ENCODE results near the gene EFHC1.
A peak's percentile ranks its signal among the peaks of the same experiment; 100 is the strongest.
"Not testable (repeated sequence)": the region's sequence is repeated elsewhere in the genome, so short reads cannot be mapped to it uniquely, and the experiment has no call there.

The EFHC1 gene

DNA sequence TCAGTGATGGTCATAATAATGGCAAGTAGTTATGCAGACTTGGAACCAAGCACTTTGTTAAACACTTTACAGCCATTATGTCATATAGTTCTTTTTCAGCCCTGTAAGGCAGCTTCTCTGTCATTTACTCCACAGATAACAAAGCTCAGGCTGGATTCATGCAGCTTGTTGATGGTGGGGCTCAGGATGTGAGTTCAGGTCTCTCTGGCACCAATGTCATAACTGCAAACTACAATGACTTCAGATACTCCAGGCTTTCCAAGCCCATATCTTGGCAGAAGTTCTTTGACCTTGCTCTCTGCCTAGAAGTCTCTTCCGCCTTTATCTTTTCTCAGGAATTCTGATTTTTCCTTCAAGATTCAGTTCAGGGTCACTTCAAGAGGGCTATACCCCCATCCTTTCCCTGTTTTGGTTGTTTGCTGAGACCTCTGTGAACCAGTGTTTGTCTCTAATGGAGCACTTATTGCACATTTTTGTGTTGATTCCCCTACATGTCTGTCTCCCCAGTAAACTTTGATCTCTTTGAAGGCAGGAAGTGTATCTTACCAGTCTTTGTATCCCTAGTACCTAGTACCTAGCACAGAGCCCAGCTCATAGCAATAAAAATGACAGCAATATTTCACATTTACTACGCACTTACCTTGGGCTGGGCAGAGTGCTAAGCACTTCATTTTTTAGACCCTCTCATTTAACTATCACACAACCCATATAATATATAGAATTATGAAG, 19.7 kb upstream of the EFHC1 start:
- no peak for DNase-seq

DNA sequence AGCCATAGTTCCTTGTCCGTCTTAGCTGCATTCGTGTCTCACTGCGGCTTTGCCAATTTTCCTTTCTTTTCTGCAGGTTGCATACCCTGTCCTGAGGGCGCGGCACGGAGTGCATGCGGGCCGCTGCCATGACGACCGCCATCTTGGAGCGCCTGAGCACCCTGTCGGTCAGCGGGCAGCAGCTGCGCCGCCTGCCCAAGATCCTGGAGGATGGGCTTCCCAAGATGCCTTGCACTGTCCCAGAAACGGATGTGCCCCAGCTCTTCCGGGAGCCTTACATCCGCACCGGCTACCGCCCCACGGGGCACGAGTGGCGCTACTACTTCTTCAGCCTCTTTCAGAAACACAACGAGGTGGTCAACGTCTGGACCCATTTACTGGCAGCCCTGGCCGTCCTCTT, 17.1 kb upstream of the EFHC1 start:
- DNase-seq = no peak

DNA sequence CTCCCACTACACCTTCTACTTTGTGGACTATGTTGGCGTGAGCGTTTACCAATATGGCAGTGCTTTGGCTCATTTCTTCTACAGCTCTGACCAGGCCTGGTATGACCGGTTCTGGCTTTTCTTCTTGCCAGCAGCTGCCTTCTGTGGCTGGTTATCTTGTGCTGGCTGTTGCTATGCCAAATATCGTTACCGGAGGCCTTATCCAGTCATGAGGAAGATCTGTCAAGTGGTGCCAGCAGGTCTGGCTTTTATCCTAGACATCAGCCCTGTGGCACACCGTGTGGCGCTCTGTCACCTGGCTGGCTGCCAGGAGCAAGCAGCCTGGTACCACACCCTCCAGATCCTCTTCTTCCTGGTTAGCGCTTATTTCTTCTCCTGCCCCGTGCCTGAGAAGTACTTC, 16.5 kb upstream of the EFHC1 start:
- no peak for DNase-seq

DNA sequence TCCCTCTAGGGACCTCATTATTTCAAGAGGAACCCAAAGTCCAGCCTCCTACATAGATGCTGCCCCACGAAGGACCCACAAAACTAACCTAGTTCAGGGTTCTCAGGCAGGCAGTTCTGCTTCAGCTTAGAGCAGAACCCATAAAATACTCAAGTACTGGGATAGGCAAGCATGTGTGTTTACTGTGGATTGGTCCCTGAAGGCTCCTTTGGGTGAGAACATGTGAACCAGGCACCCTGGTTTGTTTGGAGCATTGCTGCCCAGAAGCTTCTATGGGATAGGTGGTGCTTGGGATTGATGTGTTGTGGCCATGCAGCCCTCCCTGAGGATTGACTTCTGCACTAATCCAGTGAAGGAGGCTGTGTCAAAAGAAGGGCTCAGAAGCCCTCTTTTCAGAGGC, 14.9 kb upstream of the EFHC1 start:
- DNase-seq = no peak

GRCh38 chr6:52407467-52407866, 12.7 kb upstream of the EFHC1 start:
- DNase-seq = peak; percentile 55

DNA sequence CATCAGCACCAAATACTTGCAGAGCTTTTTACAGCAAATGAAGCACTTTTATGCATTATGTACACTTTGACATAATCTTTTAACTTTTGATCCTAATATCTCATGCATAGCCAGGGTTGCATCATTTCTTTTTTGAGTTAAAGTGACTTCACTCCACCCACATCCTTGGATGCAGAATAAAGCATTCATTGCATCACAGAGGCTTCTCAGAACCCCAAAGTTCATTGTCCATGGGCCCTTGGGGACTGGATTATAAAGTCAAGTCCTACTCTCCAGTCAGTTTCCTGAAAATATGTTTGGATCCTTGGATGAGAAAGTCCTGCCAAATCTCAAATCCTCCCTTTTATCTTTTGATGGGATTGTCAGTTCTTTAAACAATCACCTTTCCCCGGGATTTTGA, 10.6 kb upstream of the EFHC1 start:
- DNase-seq = no peak

GRCh38 chr6:52410979-52411378, 9.2 kb upstream of the EFHC1 start:
- no peak for DNase-seq

DNA sequence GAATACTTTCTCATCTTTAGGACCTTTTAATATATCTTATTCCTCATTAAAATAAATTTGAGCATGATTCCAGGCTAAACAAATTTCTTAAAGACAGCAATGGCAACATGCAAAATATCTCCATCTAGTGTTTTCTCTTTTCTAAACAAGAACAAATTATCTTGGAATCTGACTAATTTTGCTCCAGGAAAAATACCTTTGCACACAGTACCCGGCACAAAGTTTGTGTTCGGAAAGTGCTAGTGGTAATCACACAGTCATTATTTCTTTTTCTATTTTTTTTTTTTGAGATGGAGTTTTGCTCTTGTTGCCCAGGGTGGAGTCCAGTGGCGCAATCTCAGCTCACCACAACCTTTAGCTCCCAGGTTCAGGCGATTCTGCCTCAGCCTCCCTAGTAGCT, 8.2 kb upstream of the EFHC1 start:
- DNase-seq = no peak

DNA sequence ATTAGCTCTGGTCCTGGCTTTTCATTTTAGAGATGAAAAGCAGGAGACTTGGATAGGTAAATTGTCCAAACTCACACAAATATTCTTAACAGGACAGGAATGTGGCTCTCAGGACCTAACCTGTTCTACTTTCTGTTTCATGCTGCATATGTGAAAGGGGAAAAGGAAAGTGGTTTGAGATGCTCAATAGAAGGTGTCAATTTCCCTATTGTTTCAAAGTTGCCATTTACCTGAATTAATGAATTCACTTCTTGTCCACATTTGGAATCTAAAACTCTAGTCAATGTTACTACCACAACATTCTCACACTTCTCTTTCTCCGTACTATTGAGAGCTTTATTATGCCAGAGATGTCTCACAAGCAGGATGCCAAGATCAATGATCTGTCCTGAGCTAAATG, 4.8 kb upstream of the EFHC1 start:
- DNase-seq = no peak

- peak; percentile 23 for DNase-seq
Observed at GRCh38 chr6:52415917-52416628, 4.1 kb upstream of the EFHC1 start.

DNA sequence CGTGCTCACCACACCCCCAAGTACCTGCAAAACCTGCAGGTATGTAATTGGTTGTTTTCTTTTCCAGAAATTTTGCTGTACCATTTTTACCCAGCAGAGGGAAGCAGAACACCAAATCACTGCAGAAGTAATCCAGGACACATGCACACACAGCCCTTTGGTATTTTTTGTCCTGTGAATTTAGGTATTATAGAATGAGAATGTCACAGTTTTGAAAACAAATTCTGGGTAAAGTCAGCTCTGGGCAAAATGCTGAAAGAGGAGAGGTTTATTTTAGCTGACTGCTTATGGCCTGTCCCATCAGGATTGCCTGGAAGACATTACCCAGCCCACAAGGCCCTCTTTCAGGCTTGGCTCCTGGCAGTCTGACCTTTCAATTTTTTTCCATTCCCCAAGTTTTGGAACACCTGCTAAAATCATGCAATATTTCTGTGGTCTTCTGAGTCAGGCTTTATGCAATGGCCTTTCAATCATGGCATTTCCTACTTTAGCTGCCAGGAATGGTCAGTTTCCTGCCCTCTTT, 3.5 kb upstream of the EFHC1 start:
- DNase-seq = peak; percentile 64

GRCh38 chr6:52417675-52418111, 2.4 kb upstream of the EFHC1 start:
- peak; percentile 65 for DNase-seq

DNA sequence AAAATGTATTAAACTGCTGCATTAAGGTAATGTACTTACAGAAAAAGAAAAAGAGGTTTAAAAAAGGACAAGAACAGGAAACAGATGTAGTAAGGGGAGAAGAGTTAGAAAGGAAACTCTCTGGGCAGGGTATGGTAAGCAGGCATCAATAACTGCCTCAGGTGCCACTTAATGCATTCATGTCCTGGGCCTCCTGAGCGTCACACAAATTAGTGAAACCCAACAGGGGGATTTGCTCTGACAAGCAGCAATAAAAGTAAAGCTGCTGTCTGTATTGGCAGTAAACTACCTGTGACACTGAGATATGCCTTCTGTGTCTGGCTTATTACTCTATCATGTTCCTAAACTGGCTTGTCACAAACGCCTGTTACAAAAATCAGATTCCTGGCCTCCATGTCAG, 1.5 kb upstream of the EFHC1 start:
- no peak for DNase-seq

- peak; percentile 34 for DNase-seq
Observed at GRCh38 chr6:52420668-52421358, 671 bp downstream of the EFHC1 start.

DNA sequence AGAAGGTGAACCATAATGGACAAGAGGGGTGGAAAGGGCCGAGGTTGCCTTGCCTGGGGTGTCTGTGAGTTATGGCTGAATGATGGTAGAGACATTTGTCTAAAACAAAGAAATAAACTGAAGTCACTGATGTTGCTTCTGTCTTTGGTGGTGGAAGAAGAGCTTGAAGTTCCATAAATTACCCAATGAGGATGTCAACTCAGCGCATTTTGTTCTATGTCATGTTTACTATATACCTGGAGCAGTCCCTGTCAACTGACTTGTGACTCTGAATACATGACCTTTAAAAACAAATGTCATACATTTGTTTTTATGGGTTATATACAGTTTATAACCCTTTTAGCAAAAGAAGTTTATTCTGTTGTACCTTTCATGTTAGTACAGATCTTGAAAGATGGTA, 2.0 kb downstream of the EFHC1 start:
- DNase-seq = no peak

DNA sequence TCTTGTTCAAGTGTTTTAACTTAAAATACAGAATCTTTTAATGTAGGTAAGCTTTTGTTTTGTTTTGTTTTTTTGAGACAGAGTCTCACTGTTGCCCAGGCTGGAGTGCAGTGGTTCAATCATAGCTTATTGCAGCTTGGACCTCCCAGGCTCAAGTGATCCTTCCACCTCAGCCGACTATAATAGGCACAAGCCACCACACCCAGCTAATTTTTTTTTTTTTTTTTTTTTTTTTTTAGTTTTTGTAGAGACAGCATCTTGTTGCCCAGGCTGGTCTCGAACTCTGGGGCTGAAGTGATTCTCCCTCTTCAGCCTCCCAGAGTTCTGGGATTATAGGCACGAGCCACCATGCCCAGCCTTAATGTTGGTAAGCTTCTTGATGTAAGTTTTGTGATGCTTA, 3.3 kb downstream of the EFHC1 start:
- no peak for DNase-seq

DNA sequence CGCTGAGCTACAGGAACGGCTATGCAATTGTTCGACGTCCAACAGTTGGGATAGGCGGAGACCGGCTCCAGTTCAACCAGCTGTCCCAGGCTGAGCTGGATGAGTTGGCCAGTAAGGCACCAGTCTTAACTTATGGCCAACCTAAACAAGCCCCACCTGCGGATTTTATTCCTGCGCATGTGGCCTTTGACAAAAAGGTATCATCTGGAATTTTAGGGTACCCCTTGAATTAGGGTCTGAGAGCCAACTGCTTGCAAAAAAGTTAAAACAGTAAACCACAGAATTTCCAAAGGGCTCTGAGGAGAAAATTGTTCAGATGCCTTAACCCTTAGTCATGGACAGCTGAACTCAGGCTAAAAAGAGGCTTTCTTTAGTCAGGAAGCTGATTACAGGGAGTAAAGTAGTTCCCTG, 3.8 kb downstream of the EFHC1 start:
- peak; percentile 91 for DNase-seq

DNA sequence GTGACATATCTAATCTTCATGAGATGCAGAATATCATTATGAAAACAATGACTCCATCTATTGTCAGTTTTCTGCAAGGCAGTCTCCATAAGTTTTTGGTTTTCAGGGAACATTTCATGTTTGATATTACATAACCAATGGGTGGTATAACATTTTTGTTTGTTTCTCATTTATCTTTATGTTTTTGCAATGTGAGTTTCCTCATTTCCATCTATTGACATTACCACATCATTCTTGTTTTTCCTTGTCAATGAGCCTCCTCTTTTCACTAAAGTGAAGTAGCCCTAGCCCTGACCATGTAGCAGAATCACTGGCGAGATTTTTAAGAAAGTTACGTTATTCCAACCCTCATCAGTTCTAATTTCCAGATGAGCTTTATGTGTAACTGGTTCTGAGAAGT, 4.4 kb downstream of the EFHC1 start:
- no peak for DNase-seq

DNA sequence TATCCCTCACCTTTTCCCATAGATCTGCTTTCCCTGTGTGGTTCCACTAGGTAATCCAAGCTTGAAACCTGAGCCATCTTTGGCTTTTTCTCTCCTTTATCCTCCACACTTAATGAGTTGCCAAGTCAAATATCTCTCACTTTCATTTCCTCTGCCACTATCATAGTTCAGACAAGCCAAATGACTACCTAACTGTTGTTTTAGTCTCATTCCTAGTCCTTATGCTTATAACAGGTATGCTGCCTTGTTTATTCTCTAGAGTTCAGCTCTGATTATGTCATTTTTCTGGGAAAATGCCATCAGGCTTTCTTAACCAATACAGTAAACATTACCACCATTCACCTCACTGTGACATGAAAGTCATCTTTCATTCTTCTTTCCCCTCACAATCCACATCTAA, 6.5 kb downstream of the EFHC1 start:
- DNase-seq = no peak

DNA sequence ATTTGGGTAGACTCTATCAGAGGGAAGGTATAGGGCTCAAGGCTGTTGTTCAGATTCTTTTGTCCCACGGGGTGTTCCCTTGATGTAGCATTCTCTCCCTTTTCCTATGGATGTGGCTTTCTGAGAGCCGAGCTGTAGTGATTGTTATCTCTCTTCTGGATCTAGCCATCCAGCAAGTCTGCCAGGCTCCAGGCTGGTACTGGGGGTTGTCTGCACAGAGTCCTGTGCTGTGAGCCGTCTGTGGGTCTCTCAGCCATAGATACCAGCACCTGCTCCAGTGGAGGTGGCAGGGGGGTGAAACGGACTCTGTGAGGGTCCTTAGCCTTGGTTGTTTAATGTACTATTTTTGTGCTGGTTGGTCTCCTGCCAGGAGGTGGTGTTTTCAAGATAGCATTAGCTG, 13.2 kb downstream of the EFHC1 start:
- not testable (repeated sequence) for DNase-seq

- no peak for DNase-seq
Observed at GRCh38 chr6:52435345-52435744, 15.2 kb downstream of the EFHC1 start.

GRCh38 chr6:52438926-52439325, 18.8 kb downstream of the EFHC1 start:
- DNase-seq = no peak

GRCh38 chr6:52454556-52454955, 34.4 kb downstream of the EFHC1 start:
- DNase-seq = peak; percentile 14

DNA sequence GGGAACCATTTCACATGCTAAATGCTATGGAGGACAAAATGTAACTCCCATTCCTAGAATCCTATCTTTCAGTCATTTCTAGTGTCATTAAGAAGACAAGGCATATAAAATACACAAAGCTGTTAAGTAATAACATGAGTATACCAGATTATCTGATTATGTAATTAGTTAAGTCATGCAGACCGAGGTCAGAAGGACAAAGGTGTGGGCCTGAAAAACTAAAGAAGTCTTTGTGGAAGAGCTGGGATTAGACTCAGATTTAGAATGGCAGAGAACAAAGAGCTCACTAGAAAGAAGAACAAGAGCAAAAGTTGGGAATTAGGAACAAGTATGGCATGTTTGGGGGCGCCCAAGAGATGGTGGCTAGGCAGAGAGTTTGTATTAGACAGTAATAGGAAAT, 37.0 kb downstream of the EFHC1 start:
- no peak for DNase-seq

Data from fibroblast of skin of right quadriceps (primary cell).